A673 (cell line): ENCODE results near the gene SLC22A12. TPM values are rescaled to one million over a fixed set of nuclear protein-coding genes. Genes with fewer than 3 reads are reported as not detected.

Experiments used
- BruUV-seq: library from RNA; stranded (reverse); fragments of 400-500 nt; replicated peaks from 2 replicates; lab custom pipeline; 2021; lab: Mats Ljungman, UMichigan
- CTCF ChIA-PET: fragments of 300-600 bp; sonication (Branson Sonifier 250); formaldehyde crosslinking; loops from one replicate; lab custom pipeline; 2022; ENCODE audit warnings: antibody characterized with exemption; lab: Charles Lee
- POLR2A ChIA-PET: fragments of 300-600 bp; sonication (Branson Sonifier 250); formaldehyde crosslinking; loops from one replicate; lab custom pipeline; 2022; ENCODE audit warnings: antibody characterized with exemption; ENCODE audit not compliant: low non-redundant PET; lab: Charles Lee
- DNase-seq: peaks from one replicate; pipeline ENCODE4 v3.0.0-alpha.2; 2015; ENCODE audit warnings: low spot score
- H3K27ac ChIP-seq: fragments of 200-600 bp; sonication (generic); 2 replicates; pipeline ENCODE4 v1.5.1; 2016; ENCODE audit warnings: mixed run types, low read depth, mild to moderate bottlenecking, mixed read lengths, antibody characterized with exemption, low read length; ENCODE audit not compliant: poor library complexity, severe bottlenecking
- H3K27me3 ChIP-seq: fragments of 200-600 bp; sonication (generic); replicated peaks from 2 replicates; pipeline ENCODE4 v1.6.1; 2017; ENCODE audit warnings: mixed run types, low read depth, mild to moderate bottlenecking, mixed read lengths, antibody characterized with exemption, low read length; ENCODE audit not compliant: insufficient read depth, poor library complexity
- H3K36me3 ChIP-seq: fragments of 200-600 bp; sonication (generic); 2 replicates; pipeline ENCODE4 v1.6.1; 2016; ENCODE audit warnings: mixed run types, mild to moderate bottlenecking, mixed read lengths, antibody characterized with exemption, low read length; ENCODE audit not compliant: insufficient read depth, poor library complexity, severe bottlenecking
- H3K4me1 ChIP-seq: fragments of 200-600 bp; sonication (generic); 2 replicates; pipeline ENCODE4 v1.6.1; 2017; ENCODE audit warnings: mixed run types, mild to moderate bottlenecking, mixed read lengths, antibody characterized with exemption, low read length; ENCODE audit not compliant: insufficient read depth, poor library complexity, severe bottlenecking
- H3K4me3 ChIP-seq: fragments of 200-600 bp; sonication (generic); 2 replicates; pipeline ENCODE4 v1.5.1; 2016; ENCODE audit warnings: low read depth, mixed run types, mild to moderate bottlenecking, mixed read lengths, low read length; ENCODE audit not compliant: poor library complexity, severe bottlenecking
- H3K9me3 ChIP-seq: fragments of 200-600 bp; sonication (generic); 2 replicates; pipeline ENCODE4 v1.6.1; 2016; ENCODE audit warnings: mixed run types, low read depth, mild to moderate bottlenecking, mixed read lengths, antibody characterized with exemption, low read length; ENCODE audit not compliant: poor library complexity, severe bottlenecking
- CTCF ChIP-seq: fragments of 300-800, 200-600 bp; sonication (generic); conservative IDR thresholded peaks from 2 replicates; pipeline ENCODE4 v1.5.1; 2017; ENCODE audit warnings: low read depth, mild to moderate bottlenecking, antibody characterized with exemption, low read length, moderate library complexity, mixed read lengths
- EZH2 ChIP-seq: fragments of 200-600 bp; sonication (generic); IDR thresholded peaks from 2 replicates; pipeline ENCODE4 v1.6.1; 2017; ENCODE audit warnings: borderline replicate concordance, low read depth, mild to moderate bottlenecking, mixed read lengths, antibody characterized with exemption, low read length; ENCODE audit not compliant: poor library complexity, severe bottlenecking
- intact Hi-C: fragments of 100-400 bp; cut with micrococcal nuclease; formaldehyde crosslinking; loops from one replicate; pipeline ENCODE4 v1.10.0; 2022; ENCODE audit not compliant: unreplicated experiment
- total RNA-seq: library from RNA; stranded (reverse); gene quantifications from 2 replicates; pipeline ENCODE4 v1.2.3, GENCODE V29; 2021

Gene SLC22A12
- total RNA-seq, 1 experiment from 2014 or later, result not detected

- DNase-seq, result no peak
Observed at GRCh38 chr11:64611176-64611575, 20.2 kb downstream of the SLC22A12 start.

GRCh38 chr11:64611869-64612646 is 21.0 kb downstream of the SLC22A12 start:
- intact Hi-C loops, result no loop called here
- no peak for DNase-seq
- H3K4me3 ChIP-seq, result no peak overlapping the region
- BruUV-seq, result no TSS peak
- CTCF ChIA-PET, result no interaction called here
- POLR2A ChIA-PET, result no interaction called here
- H3K27ac ChIP-seq, result no peak overlapping the region
- no peaks in the 10 kb centered on the region for H3K4me1 ChIP-seq
- H3K36me3 ChIP-seq, result no peaks in the 10 kb centered on the region
- TF ChIP-seq EZH2, result no peak
- TF ChIP-seq CTCF, result no peak
- no peaks in the 10 kb centered on the region for H3K27me3 ChIP-seq
- no peaks in the 10 kb centered on the region for H3K9me3 ChIP-seq

More at GRCh38 chr11:64611176-64611575, 20.2 kb downstream of the SLC22A12 start:
- no peak overlapping the region for H3K27ac ChIP-seq
- CTCF ChIA-PET, result no interaction called here
- intact Hi-C loops, result no loop called here
- POLR2A ChIA-PET, result no interaction called here
- no peaks in the 10 kb centered on the region for H3K4me1 ChIP-seq
- H3K27me3 ChIP-seq, result no peaks in the 10 kb centered on the region
- H3K4me3 ChIP-seq, result no peak overlapping the region
- no peaks in the 10 kb centered on the region for H3K36me3 ChIP-seq
- TF ChIP-seq CTCF (no peak), EZH2 (no peak)
- no peaks in the 10 kb centered on the region for H3K9me3 ChIP-seq
- no TSS peak for BruUV-seq

- ChIA-PET CTCF (no interaction called here), POLR2A (no interaction called here)
- BruUV-seq, result no TSS peak
- intact Hi-C loops, result no loop called here
- H3K36me3 ChIP-seq, result no peaks in the 10 kb centered on the region
- no peaks in the 10 kb centered on the region for H3K9me3 ChIP-seq
- H3K27me3 ChIP-seq, result no peaks in the 10 kb centered on the region
- H3K4me3 ChIP-seq, result no peak overlapping the region
- H3K4me1 ChIP-seq, result no peaks in the 10 kb centered on the region
- TF ChIP-seq CTCF, result no peak
- TF ChIP-seq EZH2, result no peak
- no peak overlapping the region for H3K27ac ChIP-seq
- no peak for DNase-seq
Observed at GRCh38 chr11:64613648-64614047, 22.6 kb downstream of the SLC22A12 start.
